GM19099 (cell line): ENCODE results near the gene CACYBP.

ENCODE experiments used
- POLR2A ChIP-seq: IDR thresholded peaks from 3 replicates; pipeline ENCODE4 v1.6.1; 2011; ENCODE audit warnings: low read depth; ENCODE audit not compliant: insufficient read length; ENCODE audit errors: extremely low read depth

The CACYBP gene

DNA sequence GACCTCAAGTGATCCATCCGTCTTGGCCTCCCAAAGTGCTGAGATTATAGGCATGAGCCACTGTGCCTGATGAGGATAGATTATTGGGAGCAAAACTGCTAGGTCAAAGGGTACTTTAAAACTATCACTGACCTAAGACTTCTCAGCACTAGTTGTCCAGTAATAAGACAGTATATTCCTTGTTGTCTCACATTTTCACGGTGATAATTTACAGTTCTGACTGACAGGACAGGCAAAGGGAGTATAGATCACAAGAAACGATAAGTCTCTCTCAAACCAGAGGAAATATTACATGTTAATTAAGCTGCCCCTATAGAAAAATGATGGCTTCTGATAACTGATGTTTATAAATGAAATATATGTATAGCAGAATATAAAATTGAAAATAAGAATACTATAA is 19.8 kb downstream of the CACYBP start:
- no peak for TF ChIP-seq POLR2A

DNA sequence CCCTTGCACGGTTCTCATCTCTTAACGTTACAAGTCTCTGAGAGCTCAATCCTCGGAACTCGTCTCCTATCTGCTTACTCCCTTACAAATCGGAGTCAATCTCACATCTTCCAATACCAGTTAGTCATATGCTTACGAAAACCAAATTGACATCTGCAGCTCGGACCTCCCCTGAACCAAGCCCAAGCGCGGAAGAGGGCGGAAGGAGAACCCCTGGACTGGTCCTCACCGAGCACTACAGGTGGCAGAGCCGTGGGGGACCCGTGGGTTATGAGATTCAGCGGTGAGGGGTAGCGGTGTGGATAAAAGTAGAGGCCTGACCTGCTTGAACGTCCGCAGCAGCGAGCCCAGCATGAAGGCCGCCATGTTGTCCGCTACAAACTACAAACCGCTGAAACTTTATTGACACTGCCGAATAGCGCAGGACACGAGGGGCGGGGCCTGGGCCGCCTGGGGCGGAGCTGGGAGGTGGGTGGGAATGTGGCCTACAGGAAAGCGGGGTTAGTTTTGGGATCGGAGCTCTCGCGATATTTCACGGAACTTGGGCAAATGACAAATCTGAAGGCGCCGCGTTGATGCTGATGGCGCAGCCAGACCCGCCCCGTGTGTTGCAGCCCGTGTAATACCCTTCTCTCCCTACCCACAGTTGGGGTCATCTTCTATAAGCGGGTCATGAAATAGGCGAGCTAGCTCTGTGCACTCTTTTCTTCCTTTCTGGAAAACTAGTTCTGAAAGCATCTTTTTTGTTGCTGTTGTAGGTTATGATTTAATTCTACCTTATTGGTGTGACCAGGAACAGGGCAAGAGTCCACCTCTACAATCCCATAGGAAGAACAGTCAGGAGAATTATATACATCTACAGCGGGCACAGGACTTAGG is 23.5 kb downstream of the CACYBP start, which contains the start of gene MRPS14:
TSS of gene MRPS14 (minus strand) at position 383 of the 879 bp plus-strand sequence. CDS start at position 366, 17 bp downstream.
- peak; percentile 91 for TF ChIP-seq POLR2A

DNA sequence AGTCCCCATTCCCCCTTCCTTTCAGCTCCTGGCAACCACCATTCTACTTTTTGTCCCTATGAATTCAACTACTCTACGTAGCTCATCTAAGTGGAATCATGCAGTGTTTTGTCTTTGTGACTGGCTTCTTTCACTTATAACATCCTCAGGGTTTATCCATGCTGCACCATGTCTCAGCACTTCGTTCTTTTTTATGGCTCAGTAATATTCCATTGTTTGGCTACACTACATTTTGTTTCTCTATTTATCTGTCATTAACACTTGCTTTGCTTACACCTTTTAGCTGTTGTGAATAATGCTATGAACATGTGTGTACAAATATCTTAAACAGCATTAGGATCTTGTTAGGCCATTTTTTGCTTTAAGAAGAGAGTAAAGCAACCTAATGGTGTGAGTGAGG is 25.0 kb downstream of the CACYBP start:
- TF ChIP-seq POLR2A, result no peak

DNA sequence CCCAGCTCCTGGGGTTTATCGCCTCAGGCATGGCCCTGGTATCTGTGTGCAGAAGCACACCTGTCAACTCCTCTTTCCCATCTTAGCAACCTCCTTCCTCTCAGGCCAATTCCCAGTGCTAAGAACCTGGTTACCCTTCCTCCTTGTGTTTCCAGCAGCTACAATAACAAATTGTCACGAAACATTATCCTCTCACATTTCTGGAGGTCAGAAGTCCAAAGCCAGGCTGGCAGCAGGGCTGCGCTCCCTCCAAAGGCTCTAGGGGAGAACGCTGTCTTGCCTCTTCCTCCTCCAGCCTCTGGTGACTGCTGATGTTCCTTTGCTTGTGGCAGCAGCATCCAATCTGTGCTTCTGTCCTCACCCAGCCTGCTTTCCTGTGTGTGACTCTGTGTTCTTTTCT is 34.2 kb downstream of the CACYBP start:
- TF ChIP-seq POLR2A, result no peak

DNA sequence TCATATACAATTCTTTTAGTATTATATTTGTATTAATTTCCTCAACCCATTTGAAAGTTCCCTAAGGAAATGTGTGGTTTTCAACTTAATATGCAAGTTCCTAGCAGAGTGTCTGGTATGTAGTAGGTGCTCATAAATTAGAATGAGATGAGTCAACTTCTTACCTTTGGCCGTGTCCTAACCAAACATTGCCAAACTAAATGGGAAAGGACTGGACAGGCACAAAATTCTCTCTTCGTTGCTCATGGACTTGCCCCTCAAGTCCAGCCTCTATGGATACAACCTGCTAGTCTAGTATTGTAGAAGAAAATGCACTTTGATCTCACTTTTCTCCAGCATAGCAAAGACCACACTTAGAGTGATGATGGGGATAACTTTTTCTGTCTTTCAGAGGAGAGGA is 35.0 kb downstream of the CACYBP start:
- no peak for TF ChIP-seq POLR2A

DNA sequence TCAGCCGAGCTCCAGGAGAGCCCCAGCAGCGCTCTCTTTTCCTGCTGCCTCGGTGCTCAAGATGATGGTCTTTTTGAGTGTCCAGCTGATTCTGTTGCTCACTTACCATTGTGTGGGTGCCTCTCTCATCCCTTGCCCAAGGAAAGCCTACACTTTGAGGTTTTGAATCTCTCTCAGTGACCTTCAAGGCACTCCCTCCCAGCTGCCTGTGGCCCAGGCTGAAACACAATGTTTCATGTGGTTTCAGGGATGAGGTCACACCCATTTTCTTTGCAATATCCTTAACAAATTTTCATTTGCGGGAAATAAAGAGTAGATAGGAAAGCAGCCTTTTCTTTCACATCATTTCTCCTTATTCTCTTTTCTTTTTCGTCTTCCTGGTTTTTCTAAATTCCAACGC is 36.1 kb downstream of the CACYBP start:
- no peak for TF ChIP-seq POLR2A

DNA sequence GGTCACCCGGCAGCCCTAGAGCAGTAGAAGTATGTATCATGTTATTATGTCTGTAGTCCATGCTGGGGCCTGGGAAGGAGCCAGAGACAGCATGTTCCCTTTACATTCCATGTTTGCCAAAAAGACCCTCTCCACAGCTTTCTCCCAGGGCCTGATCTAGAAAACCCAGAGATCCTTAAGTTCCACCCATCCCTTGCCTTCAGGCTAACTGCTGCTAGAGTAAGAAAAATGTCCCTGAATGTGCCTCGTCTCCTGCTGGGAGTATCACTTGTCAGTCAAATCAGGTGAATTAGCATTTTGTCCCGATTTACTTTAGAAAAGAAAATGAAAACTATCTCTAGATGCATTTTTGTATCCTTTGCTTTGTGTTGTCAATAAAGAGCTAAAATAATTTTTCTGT is 36.7 kb downstream of the CACYBP start:
- no peak for TF ChIP-seq POLR2A

DNA sequence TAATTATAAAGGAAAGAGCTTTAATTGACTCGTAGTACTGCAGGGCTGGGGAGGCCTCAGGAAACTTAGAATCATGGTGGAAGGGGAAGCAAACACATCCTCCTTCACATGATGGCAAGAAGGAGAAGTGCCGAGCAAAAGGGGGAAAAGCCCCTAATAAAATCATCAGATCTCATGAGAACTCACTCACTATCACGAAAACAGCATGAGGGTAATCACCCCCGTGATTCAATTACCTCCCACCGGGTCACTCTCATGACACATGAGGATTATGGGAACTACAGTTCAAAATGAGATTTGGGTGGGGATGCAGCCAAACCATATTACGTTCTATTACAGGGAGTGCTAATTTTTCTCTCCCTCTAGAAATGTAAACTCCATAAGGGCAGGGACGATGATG is 37.7 kb downstream of the CACYBP start:
- no peak for TF ChIP-seq POLR2A

DNA sequence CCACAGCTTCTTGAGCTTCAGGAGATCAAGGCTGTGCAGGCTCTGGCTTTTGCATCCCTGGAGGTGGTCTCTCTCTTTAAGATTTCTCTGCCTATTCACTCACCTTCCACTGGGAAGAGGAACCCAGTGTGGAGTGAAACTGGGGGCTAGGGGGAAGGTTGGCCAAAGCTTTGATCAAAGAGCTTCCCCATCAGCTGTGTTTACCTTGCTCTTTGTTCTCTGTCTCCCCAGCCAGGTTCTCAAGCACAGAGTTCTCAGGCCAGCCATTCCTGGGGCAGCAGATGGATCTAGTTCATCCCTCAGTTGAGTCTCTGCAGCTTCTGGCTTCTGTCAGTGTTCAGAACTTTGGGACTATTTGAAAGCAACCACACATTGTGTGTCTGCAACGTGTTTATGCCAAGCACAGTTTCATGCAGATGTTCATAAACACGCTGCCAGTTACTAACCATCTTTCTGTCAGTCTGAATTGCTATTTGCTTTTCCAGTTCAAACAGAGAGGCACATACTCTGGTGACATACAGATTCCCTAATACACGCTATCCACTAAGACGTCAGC is 40.7 kb downstream of the CACYBP start:
- no peak for TF ChIP-seq POLR2A

DNA sequence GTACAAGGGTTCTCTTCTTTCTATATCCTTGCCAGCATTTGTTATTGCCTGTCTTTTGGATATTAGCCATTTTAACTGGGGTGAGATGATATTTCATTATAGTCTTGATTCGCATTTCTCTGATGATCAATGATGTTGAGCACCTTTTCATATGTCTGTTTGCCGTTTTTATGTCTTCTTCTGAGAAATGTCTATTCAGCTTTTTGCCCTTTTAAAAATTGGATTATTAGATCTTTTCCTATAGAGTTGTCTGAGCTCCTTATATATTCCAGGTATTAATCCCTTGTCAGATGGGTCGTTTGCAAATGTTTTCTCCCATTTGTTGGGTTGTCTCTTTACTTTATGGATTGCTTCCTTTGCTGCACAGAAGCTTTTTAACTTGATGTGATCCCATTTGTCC is 42.9 kb downstream of the CACYBP start:
- no peak for TF ChIP-seq POLR2A

DNA sequence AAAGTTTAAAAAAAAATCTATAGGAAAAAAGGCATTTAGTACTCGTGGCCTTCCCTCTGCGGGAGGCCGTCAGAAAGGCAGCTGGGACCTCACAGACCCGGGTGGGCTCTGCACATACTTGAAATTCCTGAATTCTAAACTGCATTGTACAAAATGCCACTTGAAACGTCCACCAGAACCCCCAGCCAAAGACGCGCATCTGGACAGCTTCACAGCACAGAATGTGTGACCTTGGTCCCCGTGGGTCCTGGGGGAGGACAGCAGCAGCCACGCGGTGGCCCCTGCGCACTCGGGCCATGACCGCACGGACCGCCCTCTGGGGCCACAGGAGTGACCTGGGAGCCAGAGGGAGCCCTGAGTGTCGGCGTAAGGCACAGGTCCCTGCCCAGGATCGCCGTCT is 44.1 kb downstream of the CACYBP start:
- no peak for TF ChIP-seq POLR2A

DNA sequence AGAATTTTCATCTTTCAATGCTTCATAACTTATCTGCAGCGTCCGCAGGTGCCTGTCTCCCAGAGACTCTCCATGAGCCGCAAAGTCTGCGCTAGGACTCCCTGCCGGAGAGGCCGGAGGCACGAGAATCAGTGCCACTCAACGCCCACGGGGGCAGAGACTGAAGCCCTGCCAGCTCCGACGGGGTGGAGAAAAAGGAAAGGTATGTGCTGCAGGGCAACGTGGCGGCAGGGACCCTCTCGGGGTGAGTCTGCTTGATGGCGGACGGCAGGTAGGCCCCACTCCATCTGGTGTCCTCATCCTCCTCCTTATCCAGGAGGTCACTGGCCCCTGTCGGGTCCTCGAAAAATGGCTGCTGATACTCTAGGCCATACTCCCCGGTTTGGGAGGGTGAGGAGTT is 45.4 kb downstream of the CACYBP start:
- no peak for TF ChIP-seq POLR2A

DNA sequence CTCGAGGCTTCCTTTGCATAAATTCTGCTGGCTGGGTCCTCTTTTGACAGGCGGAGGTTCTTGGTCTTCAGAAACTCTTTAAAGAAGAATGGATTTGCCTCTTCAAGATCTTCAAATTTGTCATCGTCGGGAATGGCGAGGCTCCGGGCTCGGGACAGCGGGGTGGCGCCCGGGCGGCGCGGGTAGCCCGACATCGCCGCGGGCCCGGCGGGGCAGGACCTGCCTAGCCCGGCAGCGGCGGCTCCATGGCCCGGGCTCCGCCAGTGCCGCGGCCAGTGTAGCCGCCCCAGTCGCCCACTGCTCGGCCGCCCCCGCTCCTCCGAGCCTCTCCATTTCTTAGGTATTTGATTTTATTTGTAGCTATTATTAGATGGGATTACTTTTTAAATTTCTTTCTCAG is 45.8 kb downstream of the CACYBP start:
- TF ChIP-seq POLR2A, result no peak

DNA sequence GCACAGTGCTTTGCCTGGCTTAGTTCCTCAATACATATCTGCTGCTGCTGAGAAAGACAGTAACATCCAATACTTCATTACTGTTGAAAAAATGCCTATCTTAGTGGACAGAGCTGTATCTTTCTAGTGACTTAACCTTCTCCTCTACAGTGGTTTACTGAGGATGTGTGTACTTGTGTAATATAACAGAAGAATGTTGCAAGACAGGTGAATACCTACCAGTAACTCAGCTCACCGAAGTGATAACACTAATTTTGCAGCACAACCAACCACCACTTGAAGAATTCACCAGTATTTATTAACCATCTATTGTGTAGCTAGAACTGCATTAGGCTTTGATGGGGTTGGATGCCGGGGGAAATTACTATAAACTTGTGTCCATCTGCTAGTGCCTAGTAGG is 51.2 kb downstream of the CACYBP start:
- no peak for TF ChIP-seq POLR2A

DNA sequence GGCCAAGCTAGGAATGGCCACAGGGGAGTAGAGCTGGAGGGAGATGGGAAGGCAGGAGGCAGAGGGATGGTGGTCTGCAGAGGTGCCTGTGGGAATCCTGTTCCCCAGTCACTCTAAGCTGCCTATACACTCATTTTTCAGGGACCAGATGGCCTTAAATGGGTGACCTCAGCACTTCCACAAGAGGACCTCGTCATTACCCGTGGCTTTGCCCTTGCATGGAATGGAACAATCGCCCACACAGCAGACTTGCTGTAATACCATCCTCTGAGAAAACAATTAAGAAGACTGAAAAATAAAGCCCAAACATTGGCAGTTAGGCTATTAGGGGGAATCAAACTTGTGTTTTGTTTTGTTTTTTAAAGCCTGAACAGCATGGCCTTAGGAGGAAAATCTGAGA is 55.0 kb downstream of the CACYBP start:
- TF ChIP-seq POLR2A, result no peak
